CD4-positive, CD25-positive, alpha-beta regulatory T cell (primary cell): Measurements from ENCODE around the gene MTTP. TPM values are rescaled to one million over a fixed set of nuclear protein-coding genes. Genes with fewer than 3 reads are reported as not detected.

Source experiments
- ATAC-seq, 2 donors: fragments of 150-1000 bp; cut with Tn5 transposase; one replicate each; pipeline ENCODE4 v1.10.0; 2021; ENCODE audit warnings: low read depth in 2 of 2, moderate number of reproducible peaks in 2 of 2, moderate library complexity in 1 of 2
- DNase-seq, 3 donors: peaks; one replicate each; pipeline versions ENCODE4 v3.0.0 to v3.0.0-alpha.2; 2012 to 2022; ENCODE audit warnings: mixed read lengths in 1 of 3
- H3K27ac ChIP-seq: one replicate; pipeline ENCODE4 v1.7.0; 2013; ENCODE audit warnings: mild to moderate bottlenecking, low read length; ENCODE audit not compliant: insufficient read depth, poor library complexity, severe bottlenecking
- H3K27me3 ChIP-seq: one replicate; pipeline ENCODE4 v1.7.0; 2013; ENCODE audit warnings: low read length; ENCODE audit not compliant: control insufficient read depth, insufficient read depth
- H3K36me3 ChIP-seq: one replicate; pipeline ENCODE4 v1.7.0; 2013; ENCODE audit warnings: mild to moderate bottlenecking, low read length, moderate library complexity; ENCODE audit not compliant: control insufficient read depth, insufficient read depth
- H3K4me1 ChIP-seq: 2 replicates; pipeline ENCODE4 v1.7.0; 2013; ENCODE audit warnings: mild to moderate bottlenecking, low read length; ENCODE audit not compliant: insufficient read depth, control insufficient read depth, poor library complexity, severe bottlenecking
- H3K4me3 ChIP-seq: one replicate; pipeline ENCODE4 v1.7.0; 2013; ENCODE audit warnings: low read depth, mild to moderate bottlenecking, low read length, moderate library complexity
- H3K9me3 ChIP-seq, 2 experiments: 1 replicate in 1 of 2; 2 replicates in 1 of 2; pipeline ENCODE4 v1.7.0; 2013; ENCODE audit warnings: low read length in 2 of 2, mild to moderate bottlenecking in 1 of 2, moderate library complexity in 1 of 2; ENCODE audit not compliant: control insufficient read depth in 2 of 2
- H3K27ac Mint-ChIP-seq, 3 donors: one replicate each; pipeline ENCODE4 v1.8.0; 2020 to 2022; ENCODE audit warnings: mild to moderate bottlenecking in 3 of 3, mixed read lengths in 3 of 3, moderate library complexity in 2 of 3
- H3K27me3 Mint-ChIP-seq: one replicate; pipeline ENCODE4 v1.8.0; 2022; ENCODE audit warnings: mild to moderate bottlenecking, mixed read lengths
- H3K36me3 Mint-ChIP-seq: one replicate; pipeline ENCODE4 v1.8.0; 2020; ENCODE audit warnings: mixed read lengths
- H3K4me1 Mint-ChIP-seq, 4 donors: one replicate each; pipeline ENCODE4 v1.8.0; 2020 to 2022; ENCODE audit warnings: mixed read lengths in 4 of 4, mild to moderate bottlenecking in 1 of 4
- H3K4me3 Mint-ChIP-seq, 4 donors: one replicate each; pipeline ENCODE4 v1.8.0; 2020 to 2022; ENCODE audit warnings: mild to moderate bottlenecking in 4 of 4, mixed read lengths in 4 of 4, moderate library complexity in 3 of 4
- H3K9me3 Mint-ChIP-seq, 7 donors: one replicate each; pipeline ENCODE4 v1.8.0; 2020 to 2022; ENCODE audit warnings: mixed read lengths in 7 of 7, mild to moderate bottlenecking in 3 of 7, moderate library complexity in 2 of 7
- polyA plus RNA-seq, 4 donors: library from polyadenylated mRNA; unstranded; fragments of 300-500 nt; fragmentation: Illumina TruSeq; gene quantifications; one replicate each; pipeline ENCODE4 v1.2.3, GENCODE V29; 2021
- total RNA-seq: library from RNA; stranded (reverse); gene quantifications from one replicate; pipeline ENCODE4 v1.2.3, GENCODE V29; 2022

MTTP gene
- total and polyA plus RNA-seq, 5 donors from 2014 or later = not detected

DNA sequence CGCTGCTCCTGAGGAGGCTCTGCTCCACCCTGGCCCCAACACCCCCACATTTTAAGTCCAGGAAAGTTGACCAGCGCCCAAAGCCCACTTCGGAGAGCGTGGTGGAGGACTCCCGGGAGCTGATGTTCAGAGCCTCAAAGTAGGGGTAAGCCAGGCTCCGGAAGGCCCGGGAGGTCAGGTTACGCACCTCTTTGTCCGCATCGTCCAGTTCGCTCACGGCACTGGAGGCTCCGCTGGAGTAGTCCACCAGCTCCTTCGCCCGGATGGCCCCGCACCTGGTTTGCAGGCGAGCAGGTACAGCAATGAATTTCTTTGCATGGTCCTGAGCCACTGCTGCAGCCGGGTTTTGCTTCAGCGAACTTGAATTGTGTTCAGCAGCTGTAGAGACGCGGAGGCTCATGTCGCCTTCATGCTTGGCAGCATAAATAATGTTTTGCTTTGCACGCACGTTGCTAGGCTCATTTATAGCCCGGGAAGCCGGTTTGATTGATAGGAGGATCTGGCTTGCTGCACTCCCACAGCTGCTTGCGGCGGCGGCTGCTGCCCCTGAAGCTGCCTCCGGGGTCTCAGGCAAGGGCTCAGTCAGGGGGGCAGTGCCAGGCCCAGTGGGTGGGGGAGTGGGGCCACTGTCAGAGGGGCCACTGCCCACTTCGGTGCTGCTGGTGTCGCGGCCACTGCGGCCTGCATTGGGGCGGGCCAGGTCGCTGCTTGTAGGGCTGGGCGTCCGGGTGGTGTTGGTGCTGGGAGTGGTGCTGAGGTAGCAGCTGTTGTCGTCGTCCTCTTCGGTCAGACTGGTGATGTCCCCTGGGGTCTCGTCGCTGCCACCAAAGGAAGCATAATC lies 78.2 kb downstream of the MTTP start:
- no peak for DNase-seq
- ATAC-seq = no peak
- no peak overlapping the region for H3K4me3 ChIP-seq
- Mint-ChIP-seq H3K4me3 (no peak overlapping the region), H3K36me3 (no peaks in the 10 kb centered on the region), H3K4me1 (no peaks in the 10 kb centered on the region), H3K27ac (no peak overlapping the region), H3K27me3 (peaks cover 5% of the 10 kb centered on the region), H3K9me3 (peaks cover 0 to 1% (median 0%) of the 10 kb centered on the region in 7 donors)
- peaks cover 5% of the 10 kb centered on the region for H3K27me3 ChIP-seq
- no peaks in the 10 kb centered on the region for H3K36me3 ChIP-seq
- no peak overlapping the region for H3K27ac ChIP-seq
- H3K4me1 ChIP-seq = no peaks in the 10 kb centered on the region
- no peaks in the 10 kb centered on the region for H3K9me3 ChIP-seq

DNA sequence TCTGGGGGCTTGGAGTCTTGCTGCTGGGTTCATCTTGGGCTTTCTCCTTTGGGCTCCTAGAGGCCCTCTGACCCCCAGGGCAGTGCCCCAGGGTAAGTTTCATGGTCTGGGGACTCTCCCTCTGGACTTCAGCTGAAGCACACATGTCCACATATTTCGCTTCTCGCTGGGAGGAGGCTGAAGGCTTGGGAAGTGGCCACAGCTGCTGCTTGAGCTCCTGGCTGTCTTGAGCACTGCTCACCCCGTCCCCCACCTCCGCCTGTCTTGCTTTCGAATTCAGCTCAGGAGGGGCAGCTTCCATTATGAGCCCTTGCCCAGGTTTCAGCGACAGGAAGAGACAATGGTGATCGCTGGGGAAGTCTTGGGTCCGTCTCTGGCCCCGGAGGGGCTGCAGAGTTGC lies 79.3 kb downstream of the MTTP start:
- Histone ChIP-seq H3K27ac (no peak overlapping the region), H3K27me3 (peaks cover 5% of the 10 kb centered on the region), H3K36me3 (no peaks in the 10 kb centered on the region), H3K4me1 (no peaks in the 10 kb centered on the region), H3K9me3 (no peaks in the 10 kb centered on the region), H3K4me3 (no peak overlapping the region)
- no peak for DNase-seq
- Mint-ChIP-seq H3K4me3 (no peak overlapping the region), H3K27ac (no peak overlapping the region), H3K36me3 (no peaks in the 10 kb centered on the region), H3K9me3 (peaks cover 0 to 1% (median 0%) of the 10 kb centered on the region in 7 donors), H3K27me3 (peaks cover 5% of the 10 kb centered on the region), H3K4me1 (no peaks in the 10 kb centered on the region)
- no peak for ATAC-seq

DNA sequence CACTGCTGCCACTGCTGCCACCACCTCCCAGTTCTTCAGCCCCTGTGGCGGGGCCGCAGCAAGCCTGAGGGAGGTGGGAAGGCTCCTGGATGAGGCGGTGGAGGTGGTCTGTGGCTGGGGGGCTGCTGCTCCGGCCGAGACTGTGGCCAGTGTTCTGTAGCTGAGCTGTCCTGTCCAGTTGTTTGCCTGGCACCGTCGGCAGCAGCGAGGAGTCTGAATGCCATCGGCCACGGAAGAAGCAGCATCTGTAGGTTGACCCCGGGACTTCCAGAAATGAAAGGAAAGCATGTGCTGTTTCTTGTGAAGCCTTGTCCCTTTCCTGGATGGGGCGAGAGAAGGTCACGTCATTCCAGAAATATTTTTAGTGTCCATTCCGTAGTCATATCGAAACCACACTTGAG lies 79.7 kb downstream of the MTTP start:
- peaks cover 0 to 1% (median 0%) of the 10 kb centered on the region in 7 donors for H3K9me3 Mint-ChIP-seq
- peaks cover 7% of the 10 kb centered on the region for H3K27me3 Mint-ChIP-seq
- Histone ChIP-seq H3K4me3 (no peak overlapping the region), H3K27me3 (peaks cover 5% of the 10 kb centered on the region), H3K36me3 (no peaks in the 10 kb centered on the region), H3K4me1 (no peaks in the 10 kb centered on the region), H3K9me3 (no peaks in the 10 kb centered on the region), H3K27ac (no peak overlapping the region)
- H3K4me3 Mint-ChIP-seq = no peak overlapping the region
- H3K36me3 Mint-ChIP-seq = no peaks in the 10 kb centered on the region
- no peaks in the 10 kb centered on the region for H3K4me1 Mint-ChIP-seq
- DNase-seq (no peak), ATAC-seq (no peak)
- no peak overlapping the region for H3K27ac Mint-ChIP-seq

DNA sequence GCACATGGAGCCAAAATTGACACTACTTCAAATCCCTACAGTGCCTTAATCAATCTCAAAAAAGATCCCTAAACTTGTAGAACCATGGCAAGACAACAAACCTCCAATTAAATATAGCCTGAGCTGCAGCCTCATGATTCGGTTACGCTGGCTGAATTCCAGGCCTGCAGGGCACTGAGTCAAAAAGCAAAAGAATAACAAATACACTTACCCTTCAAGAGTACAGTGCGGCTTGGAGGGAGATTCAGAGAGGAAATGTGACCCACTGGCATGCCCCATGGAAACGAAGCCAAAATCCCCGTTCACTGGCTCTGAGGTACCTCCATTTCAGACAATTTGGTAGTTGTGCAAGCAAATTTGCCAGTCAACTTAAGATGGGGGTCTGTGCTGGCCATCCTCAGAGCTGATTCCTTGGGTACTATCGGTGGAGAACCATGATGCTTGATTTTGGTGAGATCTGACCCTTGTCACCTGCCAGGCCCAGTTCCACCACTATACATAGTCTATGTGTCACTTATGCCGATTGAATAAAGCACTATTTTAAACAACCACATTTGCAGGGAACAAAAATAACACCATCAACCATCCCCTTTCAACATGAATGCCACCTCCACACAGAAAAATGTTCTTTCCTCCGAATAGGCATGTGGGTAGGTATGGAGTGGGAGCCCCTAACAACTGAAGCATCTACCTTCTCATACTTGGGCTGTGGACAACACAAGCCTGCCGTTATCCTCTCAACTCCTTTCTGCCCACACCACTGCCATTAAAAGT lies 80.9 kb downstream of the MTTP start:
- H3K36me3 Mint-ChIP-seq = no peaks in the 10 kb centered on the region
- H3K4me1 Mint-ChIP-seq = no peaks in the 10 kb centered on the region
- Histone ChIP-seq H3K27ac (no peak overlapping the region), H3K4me1 (no peaks in the 10 kb centered on the region), H3K9me3 (no peaks in the 10 kb centered on the region), H3K36me3 (no peaks in the 10 kb centered on the region), H3K27me3 (peaks cover 5% of the 10 kb centered on the region), H3K4me3 (no peak overlapping the region)
- H3K27ac Mint-ChIP-seq = no peak overlapping the region
- no peaks in the 10 kb centered on the region for H3K9me3 Mint-ChIP-seq
- no peak for ATAC-seq
- no peak for DNase-seq
- H3K27me3 Mint-ChIP-seq = peaks cover 13% of the 10 kb centered on the region
- no peak overlapping the region for H3K4me3 Mint-ChIP-seq

DNA sequence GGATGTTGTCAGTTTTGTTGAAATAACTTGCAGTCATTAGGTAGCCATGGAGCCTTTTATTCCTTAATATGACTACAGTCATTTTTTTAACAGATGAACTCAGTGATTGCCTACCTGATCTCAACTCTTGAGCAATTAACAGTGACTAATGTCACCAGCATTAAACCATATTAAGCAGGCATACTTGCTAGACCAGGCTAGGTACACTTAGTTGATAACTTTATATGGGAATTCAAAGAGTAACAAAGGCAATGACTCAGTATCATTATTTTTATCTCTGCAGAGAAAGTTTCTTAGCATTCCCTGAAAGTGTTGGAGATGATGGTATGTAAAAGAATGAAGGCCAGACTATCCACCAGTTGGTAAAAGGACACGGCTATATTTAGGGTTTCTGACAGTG lies 83.2 kb downstream of the MTTP start, which contains the start of gene C4orf54:
C4orf54 (minus strand) TSS at position 31 of the 400 bp plus-strand sequence. CDS start 3,180 bp downstream, outside the sequence.
- Histone ChIP-seq H3K4me1 (no peaks in the 10 kb centered on the region), H3K4me3 (no peak within 1 kb of the TSS), H3K36me3 (no peaks in the 10 kb centered on the region), H3K27me3 (peaks cover 5% of the 10 kb centered on the region), H3K27ac (no peak within 1 kb of the TSS), H3K9me3 (no peaks in the 10 kb centered on the region)
- Mint-ChIP-seq H3K27ac (no peak within 1 kb of the TSS), H3K4me1 (no peaks in the 10 kb centered on the region), H3K27me3 (peaks cover 13% of the 10 kb centered on the region), H3K9me3 (peaks cover 0 to 2% (median 0%) of the 10 kb centered on the region in 7 donors), H3K4me3 (no peak within 1 kb of the TSS), H3K36me3 (no peaks in the 10 kb centered on the region)
- ATAC-seq (no peak), DNase-seq (no peak)

DNA sequence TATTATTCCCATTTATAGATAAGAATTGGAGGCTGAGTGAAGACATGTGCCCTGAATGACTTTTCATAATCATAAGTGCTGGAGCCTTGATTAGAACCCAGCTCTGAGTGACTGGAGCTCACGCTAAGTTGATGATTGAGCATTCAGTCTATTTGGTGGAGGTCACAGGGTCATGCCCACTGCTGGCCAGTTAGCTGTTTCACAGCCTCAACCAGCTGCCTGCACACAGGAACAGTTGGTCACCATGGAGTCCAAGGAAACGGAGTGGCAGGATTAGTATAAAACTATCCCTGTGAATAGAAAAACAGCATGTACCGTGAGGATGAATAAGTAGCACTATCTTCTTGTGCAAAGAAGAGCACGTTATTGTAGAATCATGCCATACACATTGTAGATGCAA lies 84.0 kb downstream of the MTTP start:
- H3K4me3 Mint-ChIP-seq = no peak overlapping the region
- H3K4me1 Mint-ChIP-seq = no peaks in the 10 kb centered on the region
- Histone ChIP-seq H3K4me1 (no peaks in the 10 kb centered on the region), H3K36me3 (no peaks in the 10 kb centered on the region), H3K27ac (no peak overlapping the region), H3K27me3 (peaks cover 9% of the 10 kb centered on the region), H3K4me3 (no peak overlapping the region), H3K9me3 (no peaks in the 10 kb centered on the region)
- DNase-seq (no peak), ATAC-seq (no peak)
- H3K9me3 Mint-ChIP-seq = peaks cover 0 to 2% (median 0%) of the 10 kb centered on the region in 7 donors
- peaks cover 18% of the 10 kb centered on the region for H3K27me3 Mint-ChIP-seq
- H3K27ac Mint-ChIP-seq = no peak overlapping the region
- H3K36me3 Mint-ChIP-seq = no peaks in the 10 kb centered on the region

DNA sequence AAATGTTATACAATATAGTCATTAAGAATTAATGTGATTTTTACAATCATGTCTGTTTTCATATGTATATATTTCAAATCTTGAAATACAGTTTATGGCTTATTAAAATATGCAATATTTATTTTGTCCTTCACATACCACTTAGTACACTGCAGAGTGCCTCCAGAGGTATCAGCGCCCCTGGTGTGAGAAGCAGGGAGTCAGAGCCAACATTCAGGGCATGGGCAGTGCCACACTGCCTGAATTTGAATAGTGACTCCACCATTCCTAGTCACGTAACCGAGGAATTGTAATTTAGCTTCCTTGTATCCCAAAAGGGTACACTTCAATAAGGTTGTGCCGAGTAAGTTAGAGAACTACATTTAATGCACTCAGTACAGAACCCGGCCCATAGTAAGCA lies 87.3 kb downstream of the MTTP start:
- no peak for ATAC-seq
- Histone ChIP-seq H3K36me3 (no peaks in the 10 kb centered on the region), H3K4me3 (no peak overlapping the region), H3K27ac (no peak overlapping the region), H3K9me3 (no peaks in the 10 kb centered on the region), H3K4me1 (no peaks in the 10 kb centered on the region), H3K27me3 (peaks cover 8% of the 10 kb centered on the region)
- Mint-ChIP-seq H3K9me3 (peaks cover 0 to 2% (median 0%) of the 10 kb centered on the region in 7 donors), H3K27ac (no peak overlapping the region), H3K36me3 (no peaks in the 10 kb centered on the region), H3K27me3 (peaks cover 24% of the 10 kb centered on the region), H3K4me3 (no peak overlapping the region), H3K4me1 (no peaks in the 10 kb centered on the region)
- no peak for DNase-seq
